HFFc6 (cell line): ENCODE data around the gene ASPG. TPM values are rescaled to one million over a fixed set of nuclear protein-coding genes. Genes with fewer than 3 reads are reported as not detected.
A peak's percentile ranks its signal among the peaks of the same experiment; 100 is the strongest.

Source experiments
- DNase-seq: peaks from one replicate; pipeline ENCODE4 v3.0.0-alpha.2; 2018
- H3K27ac Mint-ChIP-seq: 2 replicates; pipeline ENCODE4 v1.8.0; 2020; ENCODE audit warnings: mild to moderate bottlenecking, mixed read lengths
- H3K27me3 Mint-ChIP-seq: 2 replicates; pipeline ENCODE4 v1.8.0; 2021; ENCODE audit warnings: mild to moderate bottlenecking, moderate library complexity, mixed read lengths; ENCODE audit not compliant: insufficient read depth
- H3K36me3 Mint-ChIP-seq: 2 replicates; pipeline ENCODE4 v1.8.0; 2021; ENCODE audit warnings: low read depth, mixed read lengths
- H3K4me1 Mint-ChIP-seq: 2 replicates; pipeline ENCODE4 v1.8.0; 2020; ENCODE audit warnings: low read depth, mixed read lengths
- H3K4me3 Mint-ChIP-seq: 2 replicates; pipeline ENCODE4 v1.8.0; 2020; ENCODE audit warnings: mild to moderate bottlenecking, moderate library complexity, mixed read lengths
- H3K9me3 Mint-ChIP-seq: 2 replicates; pipeline ENCODE4 v1.8.0; 2020; ENCODE audit warnings: mild to moderate bottlenecking, mixed read lengths
- total RNA-seq, 6 experiments: library from RNA; stranded (reverse); fragmentation: NEBNext Ultra II Directional; extraction: Animal tissue kit (Norgen Biotek cat#: 25700); gene quantifications; 2 replicates in 1 of 6; 3 replicates in 5 of 6; pipeline ENCODE4 v1.2.3, GENCODE V29; 2021
- TF ChIP-seq, protein P1 (sequence below): fragments of 200-600 bp; sonication (generic); IDR thresholded peaks from 2 replicates; pipeline ENCODE4 v1.5.0; 2021; ENCODE audit warnings: antibody characterized with exemption, mild to moderate bottlenecking

ASPG gene
- total RNA-seq, 6 experiments from 2014 or later = not detected

DNA sequence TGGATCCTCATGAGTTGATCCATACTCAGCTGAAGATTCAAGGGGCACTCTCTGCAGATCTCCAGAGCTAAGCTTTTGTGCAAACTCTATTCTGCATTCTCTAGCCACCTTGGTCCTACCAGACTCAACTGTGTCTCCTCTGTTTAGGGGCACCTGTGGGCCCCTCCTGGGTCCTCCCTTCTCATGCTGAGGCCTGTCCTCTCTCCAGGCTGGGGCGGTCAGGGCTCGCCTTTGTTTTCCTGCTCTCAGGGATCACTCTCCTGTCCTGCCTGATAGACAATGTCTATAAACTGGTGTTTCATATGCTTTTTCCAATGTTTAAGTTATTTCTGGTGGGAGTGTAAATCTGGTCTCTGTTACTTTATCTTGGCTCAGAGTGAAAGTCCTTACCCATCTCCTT, 41.3 kb downstream of the ASPG start:
- H3K4me3 Mint-ChIP-seq = no peak overlapping the region

DNA sequence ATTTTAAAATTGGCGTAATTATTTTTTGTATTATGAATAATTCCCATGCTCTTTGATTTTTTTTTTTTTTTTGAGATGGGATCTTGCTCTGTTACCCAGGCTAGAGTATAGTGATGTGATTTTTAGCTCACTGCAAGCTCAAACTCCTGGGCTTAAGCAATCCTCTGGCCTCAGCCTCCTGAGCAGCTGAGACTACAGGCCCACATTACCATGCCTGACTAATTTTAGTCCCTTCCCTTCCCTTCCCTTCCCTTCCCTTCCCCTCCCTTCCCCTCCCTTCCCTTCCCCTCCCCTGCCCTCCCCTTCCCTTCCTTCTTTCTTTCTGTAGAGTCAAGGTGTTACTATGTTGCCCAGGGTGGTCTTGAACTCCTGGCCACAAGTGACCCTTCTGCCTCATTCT, 43.5 kb downstream of the ASPG start:
- TF ChIP-seq, protein P1, sequence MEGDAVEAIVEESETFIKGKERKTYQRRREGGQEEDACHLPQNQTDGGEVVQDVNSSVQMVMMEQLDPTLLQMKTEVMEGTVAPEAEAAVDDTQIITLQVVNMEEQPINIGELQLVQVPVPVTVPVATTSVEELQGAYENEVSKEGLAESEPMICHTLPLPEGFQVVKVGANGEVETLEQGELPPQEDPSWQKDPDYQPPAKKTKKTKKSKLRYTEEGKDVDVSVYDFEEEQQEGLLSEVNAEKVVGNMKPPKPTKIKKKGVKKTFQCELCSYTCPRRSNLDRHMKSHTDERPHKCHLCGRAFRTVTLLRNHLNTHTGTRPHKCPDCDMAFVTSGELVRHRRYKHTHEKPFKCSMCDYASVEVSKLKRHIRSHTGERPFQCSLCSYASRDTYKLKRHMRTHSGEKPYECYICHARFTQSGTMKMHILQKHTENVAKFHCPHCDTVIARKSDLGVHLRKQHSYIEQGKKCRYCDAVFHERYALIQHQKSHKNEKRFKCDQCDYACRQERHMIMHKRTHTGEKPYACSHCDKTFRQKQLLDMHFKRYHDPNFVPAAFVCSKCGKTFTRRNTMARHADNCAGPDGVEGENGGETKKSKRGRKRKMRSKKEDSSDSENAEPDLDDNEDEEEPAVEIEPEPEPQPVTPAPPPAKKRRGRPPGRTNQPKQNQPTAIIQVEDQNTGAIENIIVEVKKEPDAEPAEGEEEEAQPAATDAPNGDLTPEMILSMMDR = no peak
- no peak for DNase-seq
- H3K4me3 Mint-ChIP-seq = no peak overlapping the region
- H3K27me3 Mint-ChIP-seq = no peaks in the 10 kb centered on the region; the same call in none of the 2 replicates
- peaks cover 16% of the 10 kb centered on the region; the same call in 1 of the 2 replicates for H3K36me3 Mint-ChIP-seq
- no peaks in the 10 kb centered on the region for H3K4me1 Mint-ChIP-seq
- H3K9me3 Mint-ChIP-seq = peaks cover 31% of the 10 kb centered on the region
- no peak overlapping the region for H3K27ac Mint-ChIP-seq

More for the DNA sequence above, 41.3 kb downstream of the ASPG start:
- H3K9me3 Mint-ChIP-seq = peaks cover 35% of the 10 kb centered on the region
- DNase-seq = no peak
- TF ChIP-seq, protein P1 = no peak
- H3K4me1 Mint-ChIP-seq = no peaks in the 10 kb centered on the region
- H3K27ac Mint-ChIP-seq = no peak overlapping the region
- H3K36me3 Mint-ChIP-seq = peaks cover 16% of the 10 kb centered on the region; the same call in 1 of the 2 replicates
- H3K27me3 Mint-ChIP-seq = no peaks in the 10 kb centered on the region; the same call in none of the 2 replicates

DNA sequence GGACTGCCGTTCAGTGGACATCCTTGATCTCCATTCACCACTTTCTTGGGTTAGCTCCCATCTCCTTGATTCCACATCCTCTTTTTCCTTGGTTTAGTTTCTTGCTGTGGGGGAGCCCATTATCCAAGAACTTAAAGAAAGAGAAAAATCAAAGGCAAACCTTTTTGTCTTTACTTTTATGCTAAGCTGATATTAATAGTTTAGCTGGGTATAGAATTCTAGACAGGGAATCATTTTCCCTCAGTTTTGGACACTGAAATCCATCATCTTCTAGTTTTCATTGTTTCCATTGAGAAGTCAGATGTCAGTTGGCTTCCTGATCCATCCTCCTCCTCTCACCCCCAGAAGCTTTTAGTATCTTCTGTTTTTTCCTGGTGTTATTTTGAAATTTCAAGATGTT, 44.1 kb downstream of the ASPG start:
- Mint-ChIP-seq H3K9me3 (peaks cover 31% of the 10 kb centered on the region), H3K4me3 (no peak overlapping the region), H3K27ac (no peak overlapping the region), H3K36me3 (peaks cover 16% of the 10 kb centered on the region; the same call in 1 of the 2 replicates), H3K4me1 (no peaks in the 10 kb centered on the region), H3K27me3 (no peaks in the 10 kb centered on the region; the same call in none of the 2 replicates)
- TF ChIP-seq, protein P1 = no peak
- DNase-seq = no peak

DNA sequence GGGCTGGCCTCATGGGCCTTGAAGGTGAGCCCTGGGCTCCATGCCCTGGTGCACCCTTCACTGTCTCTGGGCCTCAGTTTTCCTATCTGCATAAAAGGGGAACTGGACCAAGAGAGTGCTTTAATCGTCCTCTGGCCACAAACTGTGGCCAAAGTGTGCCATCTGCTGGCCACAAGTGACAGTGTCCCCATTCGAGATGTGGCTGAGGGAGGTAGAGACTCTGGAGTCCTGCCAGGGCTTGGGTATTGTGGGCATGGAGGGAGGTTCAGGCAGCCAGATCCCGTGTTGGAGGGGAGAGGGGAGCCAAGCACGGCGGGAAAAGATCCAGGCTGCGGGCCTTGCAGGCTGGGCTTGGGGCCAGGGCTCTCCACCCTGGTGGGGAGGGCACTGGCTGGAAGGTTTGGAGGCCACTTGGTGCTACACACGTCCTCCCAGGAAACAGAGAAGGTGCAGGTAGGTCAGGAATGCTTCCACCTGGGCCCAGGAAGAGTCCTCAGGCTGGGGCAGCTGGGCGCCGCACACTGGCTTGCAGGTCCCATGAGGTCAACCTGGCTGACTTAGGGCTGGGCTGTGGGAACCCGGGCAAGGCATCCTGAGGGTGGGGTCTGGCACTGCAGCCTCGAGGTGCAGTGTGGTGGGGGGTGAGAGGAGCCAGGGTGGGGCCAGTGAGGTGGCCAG, 45.6 kb downstream of the ASPG start:
- DNase-seq = peak; percentile 15
- Mint-ChIP-seq H3K27me3 (peaks cover 6% of the 10 kb centered on the region), H3K4me1 (no peaks in the 10 kb centered on the region), H3K27ac (no peak overlapping the region), H3K9me3 (peaks cover 26% of the 10 kb centered on the region), H3K4me3 (no peak overlapping the region), H3K36me3 (peaks cover 12% of the 10 kb centered on the region; the same call in 1 of the 2 replicates)
- TF ChIP-seq, protein P1 = peak; percentile 80

DNA sequence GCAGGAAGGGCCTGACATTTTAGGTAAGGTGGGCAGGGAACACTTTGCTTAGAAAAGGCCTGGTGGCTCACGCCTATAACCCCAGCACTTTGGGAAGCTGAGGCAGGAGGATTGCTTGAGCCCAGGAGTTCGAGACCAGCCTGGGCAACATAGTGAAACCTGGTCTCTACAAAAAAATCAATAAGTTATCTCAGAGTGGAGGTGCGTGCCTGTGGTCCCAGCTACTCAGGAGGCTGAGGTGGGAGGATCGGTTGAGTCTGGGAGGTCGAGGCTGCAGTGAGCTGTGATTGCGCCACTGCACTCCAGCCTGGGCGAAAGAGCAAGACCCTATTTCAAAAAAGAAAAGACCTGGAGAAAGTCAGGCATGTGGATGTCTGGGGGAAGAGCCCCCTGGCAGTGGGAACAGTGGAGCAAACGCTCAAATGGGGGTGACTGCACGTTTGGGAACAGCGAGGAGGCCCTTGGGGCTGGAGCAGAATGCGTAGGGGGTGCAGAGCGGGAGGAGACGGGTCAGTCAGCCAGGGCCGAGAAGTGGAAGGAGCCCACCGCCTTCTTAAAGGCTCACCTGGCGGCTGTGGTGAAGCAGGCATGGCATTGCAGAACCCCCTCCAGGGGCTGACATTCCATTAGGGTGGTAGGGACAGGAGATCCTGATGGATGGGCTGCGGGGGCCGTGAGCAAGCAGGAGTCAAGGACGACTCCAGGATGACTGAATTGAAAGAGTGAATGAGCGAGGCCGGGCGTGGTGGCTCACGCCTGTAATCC, 46.6 kb downstream of the ASPG start:
- Mint-ChIP-seq H3K27me3 (peaks cover 11% of the 10 kb centered on the region), H3K27ac (no peak overlapping the region), H3K36me3 (peaks cover 12% of the 10 kb centered on the region; the same call in 1 of the 2 replicates), H3K4me3 (no peak overlapping the region), H3K4me1 (no peaks in the 10 kb centered on the region), H3K9me3 (peaks cover 23% of the 10 kb centered on the region)
- TF ChIP-seq, protein P1 = no peak
- DNase-seq = no peak
